ENCODE data around the gene ANKRD36B. TPM values are rescaled to one million over a fixed set of nuclear protein-coding genes. Genes with fewer than 3 reads are reported as not detected.
"Not testable (repeated sequence)": the region's sequence is repeated elsewhere in the genome, so short reads cannot be mapped to it uniquely, and the experiment has no call there.

Gene ANKRD36B
- 5.0 TPM for polyA plus RNA-seq (2013, experiment 1 of 2; ENCODE audit: insufficient read length)
- polyA plus RNA-seq (2013, experiment 2 of 2; ENCODE audit: insufficient read length): 7.3 TPM

DNA sequence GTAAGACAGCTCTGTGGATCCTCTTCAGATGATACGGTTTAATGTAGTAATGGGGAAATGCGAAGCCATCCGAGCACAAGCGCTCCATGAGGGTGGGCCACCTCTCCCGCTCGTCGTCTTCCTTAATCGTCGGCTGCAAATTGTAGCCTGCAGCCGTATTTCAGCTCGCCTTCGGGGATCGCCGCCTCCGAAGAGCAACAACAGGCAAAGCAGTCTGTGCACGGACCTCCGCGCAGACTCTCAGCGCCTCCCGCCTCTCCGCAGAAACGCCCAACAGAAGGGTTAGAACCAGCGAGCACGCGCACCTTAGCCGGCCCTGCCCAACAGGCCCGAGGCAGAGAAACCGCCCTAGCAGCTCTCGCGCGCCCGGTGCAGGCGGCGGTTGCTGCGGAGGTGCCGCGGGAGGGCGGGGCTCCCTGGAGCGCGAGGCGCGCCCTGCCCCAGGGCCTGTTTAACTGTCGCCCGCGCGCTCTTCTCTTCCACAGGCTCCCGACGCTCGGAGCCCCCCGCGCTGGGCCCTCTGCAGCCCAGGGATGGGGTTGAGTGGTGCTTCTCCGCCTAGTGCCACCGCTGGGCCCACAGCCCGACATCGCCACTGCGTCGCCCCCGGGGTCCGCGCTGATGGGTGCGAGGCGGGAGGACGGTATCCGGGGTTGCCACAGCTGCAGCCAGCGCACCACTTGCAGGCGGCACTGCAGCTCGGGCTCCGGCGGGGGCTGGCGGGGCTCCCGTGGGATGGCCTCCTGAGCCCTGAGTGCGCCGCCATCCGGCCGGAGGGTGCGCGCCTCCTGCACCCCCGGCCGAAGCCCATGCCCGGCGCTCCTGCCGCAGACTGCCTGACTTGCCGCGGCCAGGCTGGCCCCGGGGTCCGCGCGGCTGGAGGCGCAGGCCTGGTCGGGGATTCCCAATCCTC, at the start of gene ANKRD36B:
TSS of gene ANKRD36B (minus strand) at position 280 of the 913 bp plus-strand sequence. CDS start at position 88, 192 bp downstream.
- DNase-seq: peak; percentile 66

DNA sequence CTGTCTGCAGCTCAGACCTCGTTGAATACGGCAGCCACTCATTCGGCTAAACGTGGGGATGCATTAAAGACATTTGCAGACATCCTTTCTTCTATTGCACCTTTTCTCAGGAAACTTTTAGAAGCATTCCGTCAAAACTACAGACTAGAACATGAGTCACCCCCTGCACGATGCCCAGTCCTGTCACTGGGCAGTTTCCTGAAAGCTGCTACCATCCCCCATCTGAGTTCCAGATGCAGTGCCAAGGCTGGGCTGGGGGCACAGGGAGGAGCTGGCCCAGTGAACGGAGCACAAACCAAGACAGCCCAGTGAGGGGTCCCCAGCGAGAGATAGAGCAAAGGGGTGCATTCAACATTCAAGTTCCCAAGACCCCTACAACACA, 36.4 kb upstream of the ANKRD36B start:
- not testable (repeated sequence) for DNase-seq

GRCh38 chr2:97625354-97626048, 35.8 kb upstream of the ANKRD36B start:
- not testable (repeated sequence) for DNase-seq

DNA sequence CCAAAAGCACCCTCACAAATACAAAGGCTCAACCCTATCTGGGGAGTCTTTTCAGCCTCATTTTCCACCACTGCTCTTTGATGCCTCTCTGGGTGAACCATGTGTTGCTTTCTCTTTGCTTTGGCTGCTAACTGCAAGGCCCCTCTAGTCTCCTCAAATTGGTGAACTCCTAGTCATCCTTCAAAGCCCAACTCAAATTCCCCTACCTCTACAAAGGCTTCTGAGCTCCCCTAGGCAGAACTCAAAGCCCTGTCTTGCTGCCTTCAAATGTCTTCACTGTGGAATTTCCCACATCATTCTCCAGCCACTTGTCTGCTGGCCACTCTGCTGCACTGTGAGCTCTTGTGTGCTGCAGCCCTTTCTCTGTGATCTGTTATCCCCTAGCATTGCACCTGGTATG, 33.3 kb upstream of the ANKRD36B start:
- not testable (repeated sequence) for DNase-seq

- DNase-seq: not testable (repeated sequence)
Measured at GRCh38 chr2:97620492-97620891, 30.8 kb upstream of the ANKRD36B start.

- DNase-seq: peak; percentile 30
Measured at GRCh38 chr2:97618939-97619827, 29.5 kb upstream of the ANKRD36B start.

- no peak for DNase-seq
Measured at GRCh38 chr2:97617911-97618310, 28.2 kb upstream of the ANKRD36B start.

DNA sequence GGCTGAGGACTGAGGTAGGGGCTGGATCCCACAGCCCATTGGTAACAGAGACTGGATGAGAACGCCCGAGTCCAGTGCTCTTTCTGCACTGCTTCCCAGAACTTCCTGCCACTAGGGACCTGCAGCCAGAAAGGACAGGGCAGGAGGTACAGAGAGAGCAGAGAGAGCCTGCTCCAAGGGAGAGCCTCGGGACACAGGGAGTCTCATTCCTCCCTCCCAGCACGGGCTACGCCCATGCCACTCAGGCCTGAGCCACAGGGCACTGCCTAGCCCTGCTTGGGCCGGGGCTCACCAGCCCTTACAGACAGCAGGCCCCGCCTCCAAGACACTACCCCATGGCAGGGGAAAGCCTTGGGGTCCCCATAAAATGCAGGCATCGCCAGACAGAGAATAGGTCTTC, 26.1 kb upstream of the ANKRD36B start:
- not testable (repeated sequence) for DNase-seq

GRCh38 chr2:97611895-97612294, 22.2 kb upstream of the ANKRD36B start:
- DNase-seq: not testable (repeated sequence)

DNA sequence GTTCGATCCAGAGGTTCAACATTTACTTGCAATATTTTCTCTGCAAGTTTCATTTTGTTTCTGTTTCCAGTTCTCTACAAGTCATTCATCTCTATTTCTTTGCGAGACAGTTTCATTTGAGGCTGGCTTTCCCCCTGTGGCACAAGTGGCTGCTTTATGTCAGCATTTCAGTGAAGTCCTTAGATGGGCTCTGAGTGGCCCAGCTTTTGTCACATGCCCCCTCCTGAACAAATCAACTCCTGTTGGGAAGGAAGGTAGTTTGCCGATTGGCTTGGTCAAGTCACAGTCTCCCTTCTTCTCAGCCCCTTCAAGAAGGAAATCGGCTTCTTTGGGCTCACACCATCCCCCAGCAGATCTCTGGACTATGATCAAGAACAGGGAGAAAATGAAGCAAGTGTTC, 19.1 kb upstream of the ANKRD36B start:
- not testable (repeated sequence) for DNase-seq

- not testable (repeated sequence) for DNase-seq
Measured at GRCh38 chr2:97605524-97606339, 16.1 kb upstream of the ANKRD36B start.

DNA sequence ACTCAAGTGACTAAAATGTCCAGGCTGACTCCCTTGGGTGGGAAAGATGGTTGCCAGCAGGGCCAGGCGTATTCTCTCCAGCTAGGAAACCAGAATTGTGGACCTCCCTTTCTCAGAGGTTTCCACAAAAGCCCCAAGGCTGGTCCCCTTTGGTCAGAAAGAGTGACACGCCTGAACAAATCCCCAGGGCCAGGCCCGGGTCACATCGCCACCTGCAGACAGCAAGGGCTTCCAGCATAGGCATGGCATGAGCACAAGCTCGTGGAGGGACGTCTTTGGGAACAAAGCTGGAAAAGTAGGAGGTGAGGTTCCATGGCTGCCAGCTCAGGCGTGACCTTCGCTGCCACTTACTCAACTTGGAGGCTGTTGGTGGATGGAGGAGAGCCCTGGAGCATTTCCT, 15.4 kb upstream of the ANKRD36B start:
- not testable (repeated sequence) for DNase-seq

GRCh38 chr2:97601537-97601936, 11.9 kb upstream of the ANKRD36B start:
- not testable (repeated sequence) for DNase-seq

- not testable (repeated sequence) for DNase-seq
Measured at GRCh38 chr2:97596180-97596579, 6.5 kb upstream of the ANKRD36B start.

GRCh38 chr2:97593520-97593919, 3.8 kb upstream of the ANKRD36B start:
- DNase-seq: not testable (repeated sequence)

DNA sequence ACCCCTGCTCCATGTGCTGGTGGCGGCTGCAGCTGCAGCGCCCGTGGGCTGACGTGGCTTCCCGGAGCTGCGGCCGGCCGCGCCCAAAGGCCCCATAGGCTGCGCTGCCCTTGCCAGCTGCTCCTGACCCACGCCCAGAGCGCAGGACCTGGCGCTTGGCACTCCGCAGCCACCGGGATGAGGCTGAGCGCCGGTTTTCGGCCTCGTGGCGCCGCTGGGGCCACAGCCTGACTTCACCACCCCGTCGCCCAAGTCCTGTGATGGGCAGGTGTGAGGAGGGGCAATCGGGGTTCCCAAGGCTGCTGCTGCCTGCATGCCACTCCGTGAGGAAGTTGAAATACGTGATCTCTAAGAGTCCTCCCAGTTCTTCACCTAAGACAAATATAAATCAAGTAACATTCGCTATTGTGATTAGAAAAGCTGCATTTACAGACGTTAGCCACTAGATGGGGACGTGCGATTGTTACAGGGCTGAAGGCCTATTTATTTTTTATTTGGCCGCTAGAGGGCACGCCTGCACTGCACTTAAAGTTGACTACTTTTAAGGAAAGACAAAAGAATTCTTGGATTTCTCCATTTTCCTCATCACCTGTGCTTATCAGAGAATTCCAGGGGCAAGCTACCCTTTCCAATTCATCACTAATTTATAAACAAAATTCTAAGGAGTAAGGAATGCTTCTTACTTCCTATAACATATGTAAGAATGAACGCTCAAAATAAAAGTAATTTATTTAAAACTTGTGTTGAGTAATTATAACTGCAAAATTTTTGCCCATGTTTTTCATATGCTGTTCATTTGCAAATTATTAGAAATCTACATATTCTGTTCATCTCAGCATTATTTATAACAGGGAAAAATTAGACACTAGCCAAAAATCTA, 1.1 kb upstream of the ANKRD36B start:
- DNase-seq: peak; percentile 84

DNA sequence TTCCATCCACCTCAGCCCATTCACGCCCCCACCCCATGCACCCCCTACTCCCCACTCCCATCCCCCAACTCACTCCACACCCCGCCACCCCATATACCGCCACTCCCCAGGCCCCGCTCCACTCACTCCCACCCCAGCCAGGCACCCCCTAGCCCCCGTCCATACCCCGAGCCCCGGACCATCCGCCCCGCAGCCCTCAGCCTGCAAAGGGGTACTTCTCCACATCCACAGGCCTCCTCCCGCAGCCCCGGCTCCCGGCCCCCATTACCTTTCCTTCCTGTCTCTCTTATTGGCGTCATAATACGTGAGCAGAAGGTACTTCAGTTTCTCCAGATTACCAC, 450 bp downstream of the ANKRD36B start:
- DNase-seq: not testable (repeated sequence)

DNA sequence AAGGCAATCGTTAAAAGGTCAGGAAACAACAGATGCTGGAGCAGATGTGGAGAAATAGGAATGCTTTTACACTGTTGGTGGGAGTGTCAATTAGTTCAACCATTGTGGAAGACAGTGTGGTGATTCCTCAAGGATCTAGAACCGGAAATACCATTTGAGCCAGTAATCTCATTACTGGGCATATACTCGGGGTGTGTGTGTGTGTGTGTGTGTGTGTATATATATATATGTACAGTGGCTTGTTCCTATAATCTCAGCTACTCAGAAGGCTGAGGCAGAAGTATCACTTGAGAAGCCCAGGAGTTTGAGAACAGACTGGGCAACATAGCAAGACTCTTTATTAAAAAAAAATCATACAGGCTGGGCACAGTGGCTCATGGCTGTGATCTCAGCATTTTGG, 24.0 kb downstream of the ANKRD36B start:
- DNase-seq: peak; percentile 4

DNA sequence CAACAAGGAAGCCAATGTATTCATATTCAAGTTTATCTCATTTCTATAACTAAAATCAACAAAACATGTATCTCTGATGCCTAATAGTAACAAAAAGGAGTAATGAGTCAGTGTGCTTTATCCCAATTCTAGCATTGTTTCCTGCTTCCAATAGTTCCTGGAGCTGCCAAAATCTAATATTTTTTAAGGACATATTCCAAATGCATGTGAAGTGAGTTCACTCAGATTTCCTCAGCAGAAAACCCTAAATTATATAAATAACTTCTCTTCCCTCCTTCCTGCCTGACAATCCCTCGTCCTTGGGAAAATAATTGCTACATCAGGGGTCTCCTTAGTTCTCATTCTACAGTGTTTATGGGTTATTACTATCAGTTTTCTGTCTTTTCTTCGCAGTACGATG, 37.3 kb downstream of the ANKRD36B start:
- DNase-seq: peak; percentile 7

DNA sequence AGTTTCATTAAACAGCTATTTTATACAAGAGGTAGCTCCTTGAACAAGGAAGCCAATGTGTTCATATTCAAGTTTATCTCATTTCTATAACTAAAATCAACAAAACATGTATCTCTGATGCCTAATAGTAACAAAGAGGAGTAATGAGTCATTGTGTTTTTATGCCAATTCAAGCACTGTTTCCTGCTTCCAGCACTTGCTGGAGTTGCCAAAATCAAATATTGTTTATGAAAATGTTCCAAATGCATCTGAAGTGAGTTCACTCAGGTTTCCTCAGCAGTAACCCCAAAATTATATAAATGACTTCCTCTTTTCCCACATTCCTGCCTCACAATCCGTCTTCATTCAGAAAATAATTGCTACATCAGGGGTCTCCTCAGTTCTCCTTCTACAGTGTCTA, 39.2 kb downstream of the ANKRD36B start:
- not testable (repeated sequence) for DNase-seq
